ENCODE results near the gene BPI. TPM values are rescaled to one million over a fixed set of nuclear protein-coding genes. Genes with fewer than 3 reads are reported as not detected.
"Not testable (repeated sequence)": the region's sequence is repeated elsewhere in the genome, so short reads cannot be mapped to it uniquely, and the experiment has no call there.

The BPI gene
- total RNA-seq, 1 donor: not detected

DNA sequence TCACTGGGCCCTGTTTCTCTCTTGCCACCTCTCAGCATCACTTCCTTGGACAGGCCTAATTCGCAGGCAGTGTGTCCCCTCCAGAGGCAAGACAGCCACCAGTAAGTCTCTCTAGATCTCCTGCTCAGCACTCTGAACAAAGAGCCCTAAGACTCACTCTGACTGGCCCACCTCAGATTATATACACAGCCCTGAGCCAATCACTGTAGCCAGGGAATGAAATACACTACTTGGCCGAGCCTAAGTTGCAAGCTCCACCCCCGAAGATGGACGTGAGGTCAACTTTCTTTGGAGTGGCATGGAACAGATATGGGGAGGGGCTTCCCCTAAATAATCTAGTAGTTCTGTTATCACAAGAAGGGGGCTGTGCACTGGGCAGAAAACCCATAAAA is 4.1 kb downstream of the BPI start:
- TF ChIP-seq, protein P1, sequence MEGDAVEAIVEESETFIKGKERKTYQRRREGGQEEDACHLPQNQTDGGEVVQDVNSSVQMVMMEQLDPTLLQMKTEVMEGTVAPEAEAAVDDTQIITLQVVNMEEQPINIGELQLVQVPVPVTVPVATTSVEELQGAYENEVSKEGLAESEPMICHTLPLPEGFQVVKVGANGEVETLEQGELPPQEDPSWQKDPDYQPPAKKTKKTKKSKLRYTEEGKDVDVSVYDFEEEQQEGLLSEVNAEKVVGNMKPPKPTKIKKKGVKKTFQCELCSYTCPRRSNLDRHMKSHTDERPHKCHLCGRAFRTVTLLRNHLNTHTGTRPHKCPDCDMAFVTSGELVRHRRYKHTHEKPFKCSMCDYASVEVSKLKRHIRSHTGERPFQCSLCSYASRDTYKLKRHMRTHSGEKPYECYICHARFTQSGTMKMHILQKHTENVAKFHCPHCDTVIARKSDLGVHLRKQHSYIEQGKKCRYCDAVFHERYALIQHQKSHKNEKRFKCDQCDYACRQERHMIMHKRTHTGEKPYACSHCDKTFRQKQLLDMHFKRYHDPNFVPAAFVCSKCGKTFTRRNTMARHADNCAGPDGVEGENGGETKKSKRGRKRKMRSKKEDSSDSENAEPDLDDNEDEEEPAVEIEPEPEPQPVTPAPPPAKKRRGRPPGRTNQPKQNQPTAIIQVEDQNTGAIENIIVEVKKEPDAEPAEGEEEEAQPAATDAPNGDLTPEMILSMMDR (IDR thresholded peaks at IDR 0.05; ENCODE audit: insufficient read depth, low read depth, low read length): no peak
- H3K4me3 ChIP-seq (ENCODE audit: low read depth, low read length): no peak overlapping the region
- no peak for DNase-seq (ENCODE audit: low read depth)

DNA sequence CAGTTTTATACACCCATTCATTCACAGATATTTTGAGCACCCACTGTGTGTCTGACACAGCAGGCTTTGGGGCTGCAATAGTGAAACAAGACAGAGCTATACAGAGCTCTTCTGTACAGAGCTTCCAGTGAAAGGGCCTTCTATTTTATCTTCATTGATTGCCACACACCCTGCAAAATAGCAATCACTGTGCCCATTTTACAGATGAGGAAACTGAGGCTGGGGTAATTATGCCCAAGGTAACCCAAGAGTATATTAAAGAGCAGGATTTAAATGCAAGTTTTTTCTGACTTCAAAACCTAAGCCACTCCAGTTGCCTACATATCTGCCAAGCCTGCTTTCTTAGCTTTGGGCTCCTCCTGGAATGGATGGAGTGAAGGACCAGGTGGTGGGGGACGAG is 4.5 kb downstream of the BPI start:
- DNase-seq (ENCODE audit: low read depth): no peak
- TF ChIP-seq, protein P1 (IDR thresholded peaks at IDR 0.05; ENCODE audit: insufficient read depth, low read depth, low read length): no peak
- H3K4me3 ChIP-seq (ENCODE audit: low read depth, low read length): no peak overlapping the region

DNA sequence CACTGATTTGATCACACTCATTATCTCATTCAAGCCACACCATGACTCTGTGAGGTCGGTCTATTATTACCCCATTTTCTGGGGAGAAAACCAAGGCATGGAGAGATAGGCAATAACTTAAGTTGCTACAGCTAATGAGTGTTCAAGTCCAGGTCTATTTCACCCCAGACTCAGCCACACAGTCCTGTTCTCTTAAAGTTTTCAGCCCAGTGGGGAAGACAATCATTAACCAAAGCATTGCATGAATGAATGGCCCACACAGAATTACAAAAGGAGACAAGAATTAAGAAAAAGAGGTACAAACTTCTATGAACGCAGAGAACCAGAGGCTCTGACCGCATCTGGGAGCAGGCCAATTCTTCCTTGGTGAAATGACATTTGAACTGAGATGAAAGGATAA is 7.1 kb downstream of the BPI start:
- DNase-seq (ENCODE audit: low read depth): no peak
- TF ChIP-seq, protein P1 (IDR thresholded peaks at IDR 0.05; ENCODE audit: insufficient read depth, low read depth, low read length): no peak
- no peak overlapping the region for H3K4me3 ChIP-seq (ENCODE audit: low read depth, low read length)

DNA sequence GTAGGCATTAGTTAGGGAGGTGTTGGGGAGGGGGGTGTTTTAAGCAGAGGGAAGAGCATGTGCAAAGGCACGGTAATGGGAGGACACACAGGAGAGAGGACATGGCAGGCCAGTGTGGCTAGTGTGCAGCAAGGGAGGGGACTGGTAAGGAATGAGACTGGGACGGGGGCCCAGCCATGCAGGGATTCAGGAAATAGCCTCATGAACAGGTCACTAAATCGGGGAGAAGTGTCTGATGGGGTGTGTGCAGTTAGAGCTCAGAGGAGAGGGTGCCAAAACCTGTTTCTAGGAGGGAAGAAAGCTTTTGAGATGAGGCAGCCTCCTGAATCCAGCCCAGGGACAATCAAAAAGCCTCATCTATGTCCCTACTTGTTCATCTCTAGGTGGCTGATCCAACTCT is 7.5 kb downstream of the BPI start:
- TF ChIP-seq, protein P1 (IDR thresholded peaks at IDR 0.05; ENCODE audit: insufficient read depth, low read depth, low read length): no peak
- no peak for DNase-seq (ENCODE audit: low read depth)
- H3K4me3 ChIP-seq (ENCODE audit: low read depth, low read length): no peak overlapping the region

DNA sequence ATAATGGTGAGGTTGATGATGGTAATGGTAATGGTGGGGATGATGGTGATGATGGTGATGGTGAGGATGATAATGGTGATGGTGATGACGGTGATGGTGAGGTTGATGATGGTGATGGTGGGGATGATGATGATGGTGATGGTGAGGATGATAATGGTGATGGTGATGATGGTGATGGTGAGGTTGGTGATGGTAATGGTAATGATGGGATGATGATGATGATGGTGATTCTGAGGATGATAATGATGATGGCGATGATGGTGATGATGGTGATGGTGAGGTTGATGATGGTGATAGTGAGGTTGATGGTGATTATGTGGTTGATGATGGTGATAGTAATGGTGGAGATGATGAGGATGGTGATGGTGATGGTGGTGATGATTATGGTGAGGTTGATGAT is 9.7 kb downstream of the BPI start:
- TF ChIP-seq, protein P1 (IDR thresholded peaks at IDR 0.05; ENCODE audit: insufficient read depth, low read depth, low read length): no peak
- no peak for DNase-seq (ENCODE audit: low read depth)
- no peak overlapping the region for H3K4me3 ChIP-seq (ENCODE audit: low read depth, low read length)

DNA sequence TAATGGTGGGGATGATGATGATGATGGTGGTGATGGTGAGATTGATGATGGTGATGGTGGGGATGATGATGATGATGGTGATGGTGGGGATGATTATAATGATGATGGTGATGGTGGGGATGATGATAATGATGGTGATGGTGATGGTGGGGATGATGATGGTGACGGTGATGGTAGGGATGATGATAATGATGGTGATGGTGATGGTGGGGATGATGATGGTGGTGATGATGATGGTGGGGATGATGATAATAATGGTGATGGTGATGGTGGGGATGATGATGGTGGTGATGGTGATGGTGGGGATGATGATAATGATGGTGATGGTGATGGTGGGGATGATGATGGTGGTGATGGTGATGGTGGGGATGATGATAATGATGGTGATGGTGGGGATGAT is 10.4 kb downstream of the BPI start:
- not testable (repeated sequence) for H3K4me3 ChIP-seq (ENCODE audit: low read depth, low read length); DNase-seq (ENCODE audit: low read depth)

DNA sequence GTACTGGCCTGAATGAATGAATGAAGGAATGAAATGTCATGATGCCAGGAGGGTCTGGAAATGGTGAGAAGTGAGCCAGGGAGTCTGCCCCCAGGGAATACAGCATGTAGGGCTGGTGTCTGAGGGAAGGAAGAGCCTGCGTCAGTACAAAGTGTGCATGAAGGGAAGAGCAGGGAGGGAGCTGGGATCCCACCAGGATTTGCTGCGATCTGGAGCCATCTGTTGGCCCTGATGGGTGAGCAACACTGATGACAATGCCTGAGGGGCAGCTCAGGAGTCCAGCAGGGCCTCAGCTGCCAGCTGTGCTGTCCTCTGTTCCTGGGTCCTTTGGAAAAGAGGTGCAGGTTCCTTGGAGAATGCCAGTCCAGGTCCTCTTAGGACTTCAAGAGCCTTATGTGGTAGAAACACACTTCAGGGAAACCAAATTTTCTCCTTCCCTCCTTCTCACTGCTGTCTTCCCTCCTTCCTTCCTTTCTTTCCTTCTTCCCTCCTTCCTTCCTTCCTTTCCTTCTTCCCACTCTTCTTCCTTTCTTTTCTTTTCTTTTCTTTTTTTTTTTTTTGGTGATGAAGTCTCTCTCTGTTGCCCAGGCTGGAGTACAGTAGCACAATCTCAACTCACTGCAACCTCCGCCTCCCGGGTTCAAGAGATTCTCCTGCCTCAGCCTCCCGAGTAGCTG is 11.5 kb downstream of the BPI start:
- no peak overlapping the region for H3K4me3 ChIP-seq (ENCODE audit: low read depth, low read length)
- DNase-seq (ENCODE audit: low read depth): peak; percentile 35
- TF ChIP-seq, protein P1 (IDR thresholded peaks at IDR 0.05; ENCODE audit: insufficient read depth, low read depth, low read length): no peak
